Kidney (tissue), 22 donors: ENCODE data around the gene FAM47A. TPM values are rescaled to one million over a fixed set of nuclear protein-coding genes. Genes with fewer than 3 reads are reported as not detected.

ENCODE experiments used
- DNase-seq, 5 donors: peaks; one replicate each; pipeline ENCODE4 v3.0.0-alpha.2; 2013 to 2020
- FAIRE-seq: peaks from 2 replicates; lab custom pipeline; 2012; peaks lifted over from hg19 to GRCh38; lab: Jason Lieb, UNC
- H3K27ac ChIP-seq, 2 donors: one replicate each; pipeline ENCODE4 v1.7.0; 2013; ENCODE audit warnings: low read depth in 2 of 2, low read length in 2 of 2, inconsistent platforms in 1 of 2
- H3K27me3 ChIP-seq: one replicate; pipeline ENCODE4 v1.7.1; 2013; ENCODE audit warnings: low read length, inconsistent platforms; ENCODE audit not compliant: control insufficient read depth, insufficient read depth
- H3K36me3 ChIP-seq, 3 donors: one replicate each; pipeline versions ENCODE4 v1.7.0 to v1.7.1; 2013; ENCODE audit warnings: low read length in 3 of 3, control low read depth in 1 of 3, inconsistent platforms in 1 of 3; ENCODE audit not compliant: insufficient read depth in 3 of 3, control insufficient read depth in 2 of 3
- H3K4me1 ChIP-seq, 3 donors: one replicate each; pipeline versions ENCODE4 v1.7.0 to v1.7.1; 2013; ENCODE audit warnings: low read length in 3 of 3, inconsistent platforms in 1 of 3, low read depth in 1 of 3; ENCODE audit not compliant: control insufficient read depth in 2 of 3, insufficient read depth in 2 of 3
- H3K4me3 ChIP-seq, 3 donors: one replicate each; pipeline versions ENCODE4 v1.7.0 to v1.8.1; 2013; ENCODE audit warnings: low read length in 3 of 3, control low read depth in 1 of 3, inconsistent platforms in 1 of 3
- H3K9ac ChIP-seq, 3 donors: one replicate each; pipeline versions ENCODE4 v1.7.0 to v1.7.1; 2013; ENCODE audit warnings: low read length in 3 of 3, control low read depth in 1 of 3, inconsistent platforms in 1 of 3
- H3K9me3 ChIP-seq, 3 donors: one replicate each; pipeline versions ENCODE4 v1.7.0 to v1.7.1; 2013; ENCODE audit warnings: low read length in 3 of 3, control low read depth in 1 of 3, inconsistent platforms in 1 of 3; ENCODE audit not compliant: control insufficient read depth in 2 of 3, insufficient read depth in 1 of 3
- intact Hi-C: fragments of 100-400 bp; cut with DNase I; formaldehyde crosslinking; loops from one replicate; pipeline ENCODE4 v1.11.1; 2022
- long read RNA-seq, 10 donors: library from polyadenylated mRNA in 1 of 10; unstranded in 1 of 10; transcript quantifications; one replicate each; pipeline ENCODE4 v2.0.0 and lab custom pipeline, GENCODE V29; 2021 to 2026
- polyA plus RNA-seq: library from polyadenylated mRNA; stranded (reverse); fragments of 350-450 nt; fragmentation: Illumina TruSeq; extraction: RNeasy Lipid Tissue Mini Kit (QIAGEN cat#74804); gene quantifications from one replicate; pipeline ENCODE4 v1.2.3, GENCODE V29; 2014; ENCODE audit warnings: low read depth, low replicate concordance; ENCODE audit not compliant: insufficient read depth
- total RNA-seq: library from RNA; stranded (reverse); fragmentation: NEBNext Ultra II Directional; extraction: Animal tissue kit (Norgen Biotek cat#: 25700); gene quantifications from one replicate; pipeline ENCODE4 v1.2.1, GENCODE V29; 2021
- TF ChIP-seq, protein P1 (sequence below): IDR thresholded peaks from 3 replicates; pipeline ENCODE4 v1.5.1; 2012; ENCODE audit warnings: mild to moderate bottlenecking, moderate library complexity, borderline replicate concordance; ENCODE audit not compliant: insufficient read depth; ENCODE audit errors: extremely low read depth
- donor health status: control.
- donor health status: control.
- donor health status: control.
- donor health status: control.
- donor health status: control.
- donor health status: DM: yes; HTN: yes; CAD: no.
- donor health status: Normal renal cell carcinoma (clear cell type).

The FAM47A gene
- not detected for total RNA-seq
- not detected for polyA plus RNA-seq
- long read RNA-seq, donor 1 = 0 reads
- long read RNA-seq, donor 2 = 0 reads
- long read RNA-seq, donor 3 = 0 reads
- long read RNA-seq, donor 4 = 0 reads
- long read RNA-seq, donor 5 = 0 reads
- long read RNA-seq, donor 6 = 0 reads
- long read RNA-seq, donor 7 = 0 reads
- long read RNA-seq, donor 8 = 0 reads
- long read RNA-seq, donor 9 = 0 reads
- long read RNA-seq, donor 10 = 0 reads

DNA sequence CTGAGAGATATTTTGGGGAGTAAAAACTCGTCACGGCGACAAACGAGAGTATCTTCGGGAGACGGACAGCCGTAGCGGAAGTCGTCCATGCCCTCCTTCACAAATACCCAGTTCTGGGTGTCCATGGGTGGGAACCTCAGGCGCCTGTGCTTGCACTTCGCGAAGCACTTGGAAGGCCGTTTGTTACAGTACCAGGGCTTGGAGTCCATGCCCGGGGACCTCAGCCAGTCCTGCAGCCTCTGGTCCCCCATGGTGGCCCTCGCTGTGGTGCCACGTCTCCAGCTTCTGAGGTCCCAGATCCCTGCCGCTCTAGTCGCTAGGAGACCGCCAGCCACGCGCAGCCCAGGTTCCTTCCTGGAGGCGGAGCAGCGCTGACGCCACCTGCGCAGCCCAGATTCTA lies at the start of gene FAM47A:
Gene FAM47A (minus strand): TSS at position 287 of the 400 bp plus-strand sequence. CDS start 36 bp downstream, at position 251.
- intact Hi-C loops = no loop called here
- no peak within 1 kb of the TSS for H3K4me3 ChIP-seq
- no peaks in the 10 kb centered on the region for H3K4me1 ChIP-seq
- H3K27me3 ChIP-seq = no peaks in the 10 kb centered on the region
- H3K27ac ChIP-seq = no peak within 1 kb of the TSS
- FAIRE-seq = no peak
- no peak within 1 kb of the TSS for H3K9ac ChIP-seq
- no peaks in the 10 kb centered on the region for H3K36me3 ChIP-seq
- TF ChIP-seq, protein P1, sequence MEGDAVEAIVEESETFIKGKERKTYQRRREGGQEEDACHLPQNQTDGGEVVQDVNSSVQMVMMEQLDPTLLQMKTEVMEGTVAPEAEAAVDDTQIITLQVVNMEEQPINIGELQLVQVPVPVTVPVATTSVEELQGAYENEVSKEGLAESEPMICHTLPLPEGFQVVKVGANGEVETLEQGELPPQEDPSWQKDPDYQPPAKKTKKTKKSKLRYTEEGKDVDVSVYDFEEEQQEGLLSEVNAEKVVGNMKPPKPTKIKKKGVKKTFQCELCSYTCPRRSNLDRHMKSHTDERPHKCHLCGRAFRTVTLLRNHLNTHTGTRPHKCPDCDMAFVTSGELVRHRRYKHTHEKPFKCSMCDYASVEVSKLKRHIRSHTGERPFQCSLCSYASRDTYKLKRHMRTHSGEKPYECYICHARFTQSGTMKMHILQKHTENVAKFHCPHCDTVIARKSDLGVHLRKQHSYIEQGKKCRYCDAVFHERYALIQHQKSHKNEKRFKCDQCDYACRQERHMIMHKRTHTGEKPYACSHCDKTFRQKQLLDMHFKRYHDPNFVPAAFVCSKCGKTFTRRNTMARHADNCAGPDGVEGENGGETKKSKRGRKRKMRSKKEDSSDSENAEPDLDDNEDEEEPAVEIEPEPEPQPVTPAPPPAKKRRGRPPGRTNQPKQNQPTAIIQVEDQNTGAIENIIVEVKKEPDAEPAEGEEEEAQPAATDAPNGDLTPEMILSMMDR = no peak
- DNase-seq = no peak
- no peaks in the 10 kb centered on the region for H3K9me3 ChIP-seq

DNA sequence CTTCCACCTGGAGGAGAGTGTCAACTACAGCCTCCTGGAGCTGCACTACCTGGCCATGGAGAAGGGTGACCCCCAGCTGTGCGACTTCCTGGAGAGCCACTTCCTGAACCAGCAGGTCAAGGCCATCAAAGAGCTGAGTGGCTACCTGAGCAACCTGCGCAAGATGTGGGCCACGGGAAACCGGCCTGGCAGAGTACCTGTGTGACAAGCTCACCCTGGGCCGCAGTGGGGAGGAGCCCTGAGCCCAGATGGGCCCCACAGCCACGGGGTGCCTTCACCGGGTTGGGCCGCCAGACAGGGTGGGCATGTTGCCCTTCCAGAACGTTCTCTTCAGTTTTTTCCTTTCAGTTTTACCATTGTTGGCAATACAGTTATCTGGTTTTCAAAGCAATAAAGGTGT lies 15.2 kb upstream of the FAM47A start:
- DNase-seq = no peak
- Histone ChIP-seq H3K4me3 (no peak overlapping the region), H3K27me3 (no peaks in the 10 kb centered on the region), H3K9me3 (no peaks in the 10 kb centered on the region), H3K27ac (no peak overlapping the region), H3K4me1 (no peaks in the 10 kb centered on the region), H3K9ac (no peak overlapping the region), H3K36me3 (no peaks in the 10 kb centered on the region)
- TF ChIP-seq, protein P1 = no peak
- FAIRE-seq = no peak
- intact Hi-C loops = no loop called here

DNA sequence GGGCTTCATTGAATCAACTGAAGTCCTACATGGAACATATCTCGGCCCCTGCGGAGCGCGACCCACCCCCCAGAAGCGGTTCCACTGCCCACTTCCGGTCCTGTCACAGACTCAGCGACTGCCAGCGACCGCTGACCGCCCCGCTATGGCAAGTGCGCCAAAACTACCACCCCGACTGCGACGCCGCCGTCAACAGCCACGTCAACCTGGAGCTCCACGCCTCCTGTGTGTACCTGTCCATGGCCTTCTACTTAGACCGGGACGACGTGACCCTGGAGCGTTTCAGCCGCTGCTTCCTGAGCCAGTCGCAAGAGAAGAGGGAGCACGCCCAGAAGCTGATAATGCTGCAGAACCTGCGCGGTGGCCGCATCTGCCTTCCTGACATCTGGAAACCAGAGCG lies 14.8 kb upstream of the FAM47A start:
- intact Hi-C loops = no loop called here
- Histone ChIP-seq H3K9ac (no peak overlapping the region), H3K4me3 (no peak overlapping the region), H3K4me1 (no peaks in the 10 kb centered on the region), H3K27me3 (no peaks in the 10 kb centered on the region), H3K27ac (no peak overlapping the region), H3K36me3 (no peaks in the 10 kb centered on the region), H3K9me3 (no peaks in the 10 kb centered on the region)
- peak in 1 of 5 donors; percentile 64 for DNase-seq
- TF ChIP-seq, protein P1 = no peak
- no peak for FAIRE-seq
